HG03432 (cell line): ENCODE measurements around the gene MYH9.

Source experiments
- ATAC-seq: cut with Tn5 transposase; IDR thresholded peaks from one replicate; pipeline ENCODE4 v1.9.1; 2021; ENCODE audit warnings: mild to moderate bottlenecking, moderate library complexity; ENCODE audit not compliant: unreplicated experiment

The MYH9 gene

DNA sequence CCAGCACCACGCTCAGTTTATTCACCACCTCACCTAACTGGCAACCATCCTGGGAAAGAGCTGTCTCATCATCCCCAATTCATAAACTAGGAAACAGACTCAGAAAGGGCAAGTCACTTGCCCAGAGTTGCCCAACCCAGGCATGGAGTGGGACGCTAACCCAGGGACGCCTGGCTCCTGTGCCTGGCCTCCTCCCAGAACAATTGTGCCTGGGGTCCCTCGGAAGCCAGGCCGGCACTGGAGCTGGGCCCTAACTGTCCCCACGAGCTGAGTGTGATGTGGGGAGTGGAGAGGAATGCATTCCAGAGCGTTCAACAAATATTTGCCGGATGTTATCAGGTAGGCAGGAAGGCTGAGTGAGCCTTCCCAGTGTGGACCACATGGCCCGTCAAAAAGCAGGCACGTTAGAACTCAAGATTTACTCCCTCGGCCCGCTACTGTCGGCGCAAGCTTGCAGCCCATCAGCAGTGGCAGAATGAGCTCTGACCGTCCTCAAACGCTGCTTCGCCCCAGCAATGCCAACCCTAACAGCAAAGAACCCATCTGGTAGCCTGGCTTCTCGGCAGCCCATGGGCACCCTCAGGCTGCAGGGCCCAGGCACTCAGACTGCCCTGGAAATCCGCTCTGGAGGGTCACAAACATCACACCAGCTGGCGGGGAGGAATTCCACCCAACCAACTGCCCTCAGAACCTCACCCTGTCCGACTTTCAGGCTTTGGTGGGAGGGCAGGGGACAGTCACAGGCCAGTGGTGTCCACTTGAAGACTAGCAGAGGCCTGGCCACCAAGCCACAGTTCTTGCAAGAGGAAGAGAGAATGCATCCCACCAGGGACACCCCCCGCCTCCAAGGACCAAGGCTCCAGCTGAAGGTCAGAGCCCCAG, 35.6 kb downstream of the MYH9 start:
- ATAC-seq: no peak

DNA sequence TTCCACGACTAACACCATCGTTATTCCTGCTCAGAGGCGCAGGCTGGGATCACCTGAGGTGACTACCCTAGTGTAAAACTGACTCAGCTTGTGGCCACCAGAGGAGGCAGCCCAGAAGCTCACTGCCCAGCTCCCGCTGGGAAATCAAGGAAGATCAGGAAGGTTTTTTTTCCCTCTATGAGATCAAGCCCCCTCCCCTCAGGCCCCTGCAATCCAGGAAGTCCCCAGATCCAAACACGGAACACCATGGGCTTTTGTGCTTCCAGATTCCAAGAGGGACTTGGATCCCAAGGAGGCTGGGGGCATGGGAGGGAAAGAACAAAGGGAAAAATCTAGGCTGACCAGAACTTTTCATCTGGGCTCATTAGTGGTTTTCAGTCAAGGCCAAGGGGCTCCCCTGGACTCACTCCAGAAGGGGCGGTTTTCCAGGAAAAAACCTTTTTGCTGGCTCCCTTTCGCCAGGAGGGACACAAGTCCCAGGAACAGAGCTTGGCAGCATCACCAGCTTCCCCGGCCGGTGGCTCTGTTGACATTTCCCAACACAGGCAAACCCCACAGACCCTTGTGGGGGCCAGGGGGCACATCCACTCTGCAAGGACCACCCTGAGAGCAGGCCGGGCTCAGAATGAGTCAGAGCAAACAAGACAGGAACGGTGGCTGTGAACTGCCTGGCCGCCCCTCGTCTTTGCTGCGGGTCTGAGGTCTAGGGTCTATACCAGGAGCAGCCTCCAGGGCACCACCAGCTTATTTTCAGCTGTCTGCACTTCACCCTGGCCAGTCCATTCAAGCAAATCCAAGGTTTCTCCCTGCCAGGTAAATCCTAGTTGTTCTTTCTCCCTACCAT, 36.8 kb downstream of the MYH9 start:
- no peak for ATAC-seq

DNA sequence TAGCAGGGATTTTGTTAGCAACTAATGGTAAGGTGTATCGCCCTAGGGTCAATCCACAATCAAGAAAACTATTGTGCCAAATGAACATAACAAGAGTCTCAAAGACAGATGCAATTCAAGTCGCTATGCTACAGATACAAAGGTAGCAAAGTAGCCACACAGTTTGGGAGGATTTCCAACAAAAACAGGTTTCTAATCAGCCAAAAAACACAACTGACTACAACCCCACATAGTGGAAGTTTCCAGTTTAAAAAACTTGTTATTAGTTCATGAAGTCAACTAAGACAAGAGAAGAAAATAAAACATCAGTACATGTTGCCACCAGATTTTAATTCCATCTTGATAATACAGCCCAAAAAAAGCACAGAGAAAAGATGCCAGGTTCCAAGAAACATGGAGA, 38.0 kb downstream of the MYH9 start:
- ATAC-seq: no peak

DNA sequence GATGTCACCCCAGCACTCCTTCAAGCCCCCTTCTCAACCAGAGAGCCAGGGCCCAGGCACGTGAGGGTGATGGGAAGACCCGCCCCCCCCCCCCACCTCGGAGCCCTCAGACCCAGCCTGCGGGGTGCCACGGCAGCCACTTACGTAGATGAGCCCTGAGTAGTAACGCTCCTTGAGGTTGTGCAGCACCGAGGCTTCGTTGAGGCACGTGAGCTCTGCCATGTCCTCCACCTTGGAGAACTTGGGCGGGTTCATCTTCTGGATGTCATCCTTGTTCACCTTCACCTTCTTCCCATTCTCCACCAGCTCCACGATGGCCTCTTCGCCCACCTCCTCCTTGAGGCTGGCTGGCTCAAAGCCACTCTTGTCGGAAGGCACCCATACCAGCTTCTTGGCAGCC, 39.0 kb downstream of the MYH9 start:
- no peak for ATAC-seq

DNA sequence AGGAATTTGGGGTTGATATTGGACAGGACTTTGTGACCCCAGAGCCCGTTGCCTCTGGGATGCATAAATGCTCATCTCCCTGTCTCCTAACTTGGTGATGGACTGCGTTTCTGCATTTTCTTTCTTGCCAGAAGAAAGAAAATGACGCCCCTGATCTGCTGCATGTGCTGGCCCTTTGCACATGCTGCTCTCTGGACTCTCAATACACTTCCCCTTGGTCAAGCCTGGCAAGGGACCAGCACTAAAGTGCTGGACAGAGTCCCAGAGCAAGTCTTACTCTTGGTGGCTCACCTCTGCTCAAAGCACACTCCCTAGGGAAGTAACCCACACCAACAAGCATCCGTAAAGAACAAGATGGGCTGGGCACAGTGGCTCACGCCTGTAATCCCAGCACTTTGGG, 40.7 kb downstream of the MYH9 start:
- ATAC-seq: no peak

DNA sequence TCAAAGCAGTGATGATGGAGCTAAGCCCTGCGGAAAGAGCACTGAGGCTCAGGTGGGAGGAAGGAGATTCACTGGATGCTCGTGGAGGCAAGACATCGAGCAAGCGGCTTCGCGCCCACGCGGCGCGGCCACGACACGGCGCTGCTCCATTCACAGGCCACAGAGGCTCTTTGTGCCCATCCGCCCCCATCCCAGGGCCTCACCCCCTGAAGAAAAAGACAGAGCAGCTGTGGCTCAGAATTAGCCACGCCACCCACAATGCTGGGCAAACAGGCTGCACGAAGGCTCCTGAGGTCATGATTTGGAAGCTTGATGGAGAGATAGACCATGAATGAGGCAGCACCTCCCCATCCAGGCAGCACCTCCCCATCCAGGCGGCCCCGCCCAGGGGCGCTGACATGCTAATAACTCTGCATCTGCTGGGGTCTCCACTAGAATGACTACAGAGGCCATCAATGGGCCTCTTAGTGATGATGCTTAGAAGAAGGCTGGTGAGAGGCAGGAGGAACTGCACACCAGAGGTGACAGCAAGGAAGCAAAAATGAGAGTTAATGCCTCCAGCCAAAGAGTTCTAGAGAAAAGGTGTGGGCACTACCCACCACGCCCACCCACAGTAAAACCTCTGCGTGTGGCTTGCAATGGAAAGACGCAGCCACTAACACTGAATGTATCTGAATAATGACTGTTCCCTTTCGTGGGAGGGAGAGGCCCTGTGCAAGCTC, 43.5 kb downstream of the MYH9 start:
- no peak for ATAC-seq

DNA sequence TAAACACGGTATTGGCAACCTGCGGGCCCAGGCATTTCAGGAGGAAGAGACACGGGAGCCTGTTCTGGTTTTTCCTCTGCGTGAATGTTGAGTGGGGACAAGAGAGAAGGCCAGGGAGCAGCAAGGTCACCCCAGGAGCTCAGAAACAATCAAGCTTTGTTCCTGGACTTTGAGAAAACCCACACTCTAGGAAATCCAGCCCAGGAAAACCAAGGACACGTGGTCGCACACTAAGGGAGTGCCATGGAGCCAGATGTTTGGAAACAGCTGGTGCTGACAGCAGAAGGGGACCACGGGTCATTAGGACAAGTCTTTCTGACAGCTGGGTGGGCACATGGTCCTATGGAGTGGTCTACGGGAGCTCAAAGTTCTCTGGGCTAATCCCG, 44.1 kb downstream of the MYH9 start:
- ATAC-seq: no peak

DNA sequence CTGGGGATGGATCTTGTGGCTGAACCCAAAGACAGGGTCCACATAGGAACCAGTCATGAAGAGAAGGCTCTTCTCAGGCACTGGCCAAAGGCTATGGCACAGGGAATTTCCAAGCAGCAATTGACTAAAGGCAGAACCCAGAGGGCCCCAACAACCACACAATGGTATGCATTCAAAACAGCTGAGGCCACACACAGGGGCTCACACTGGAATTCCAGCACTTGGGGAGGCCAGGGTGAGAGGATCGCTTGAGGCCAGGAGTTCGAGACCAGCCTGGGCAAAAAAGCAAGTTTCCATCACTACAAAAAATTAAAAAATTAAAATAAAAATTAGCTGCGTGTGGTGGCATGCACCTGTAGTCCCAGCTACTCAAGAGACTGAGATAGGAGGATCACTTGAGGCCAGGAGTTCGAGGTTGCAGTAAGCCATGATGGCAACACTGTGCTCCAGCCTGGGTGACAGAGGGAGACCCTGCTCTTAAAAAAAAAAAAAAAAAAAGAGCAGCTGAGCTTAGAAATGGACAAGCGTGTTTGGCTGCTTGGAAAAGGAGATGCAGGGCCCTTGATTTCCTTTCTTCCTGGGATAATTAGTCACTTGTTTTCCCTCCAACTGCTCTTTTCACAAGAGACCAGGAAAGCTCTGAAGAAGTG, 44.6 kb downstream of the MYH9 start:
- no peak for ATAC-seq

DNA sequence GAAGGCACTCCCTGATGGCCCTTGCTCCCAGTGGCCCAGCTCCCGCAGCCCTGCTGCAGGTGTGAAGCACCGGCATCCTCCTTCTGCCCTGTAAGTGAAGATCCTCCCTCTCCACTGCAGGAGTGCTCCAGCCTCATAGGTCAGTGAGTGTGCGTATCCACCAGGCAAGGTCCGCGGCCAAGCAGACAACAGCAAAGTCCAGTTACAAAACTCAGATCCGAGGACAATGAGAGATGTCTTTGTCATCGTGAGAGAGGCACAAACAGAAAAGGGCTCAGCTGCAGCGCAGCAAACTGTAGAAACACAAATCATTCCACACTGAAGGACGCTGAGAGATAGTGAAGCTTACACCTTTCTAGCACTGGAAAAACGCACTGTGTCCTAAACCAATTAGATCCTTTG, 46.1 kb downstream of the MYH9 start:
- no peak for ATAC-seq

DNA sequence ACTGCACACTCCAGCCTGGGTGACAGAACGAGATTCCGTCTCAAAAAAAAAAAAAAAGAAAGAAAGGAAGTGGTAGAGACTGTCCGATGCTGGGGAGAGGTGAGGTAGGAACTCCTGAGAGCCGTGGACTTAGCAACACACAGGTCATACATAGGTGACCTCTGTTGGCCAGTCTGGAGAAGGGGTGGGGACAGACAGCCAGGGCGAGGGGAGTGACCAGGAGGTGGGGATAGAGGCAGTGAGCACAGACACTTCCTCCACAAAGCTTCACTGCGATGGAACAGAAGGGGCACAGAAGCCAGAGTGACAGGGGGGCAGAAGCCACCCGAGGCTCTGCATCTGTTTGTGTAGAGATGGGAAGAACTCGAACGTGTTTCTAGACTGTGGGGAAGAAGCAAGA, 47.1 kb downstream of the MYH9 start:
- ATAC-seq: no peak

DNA sequence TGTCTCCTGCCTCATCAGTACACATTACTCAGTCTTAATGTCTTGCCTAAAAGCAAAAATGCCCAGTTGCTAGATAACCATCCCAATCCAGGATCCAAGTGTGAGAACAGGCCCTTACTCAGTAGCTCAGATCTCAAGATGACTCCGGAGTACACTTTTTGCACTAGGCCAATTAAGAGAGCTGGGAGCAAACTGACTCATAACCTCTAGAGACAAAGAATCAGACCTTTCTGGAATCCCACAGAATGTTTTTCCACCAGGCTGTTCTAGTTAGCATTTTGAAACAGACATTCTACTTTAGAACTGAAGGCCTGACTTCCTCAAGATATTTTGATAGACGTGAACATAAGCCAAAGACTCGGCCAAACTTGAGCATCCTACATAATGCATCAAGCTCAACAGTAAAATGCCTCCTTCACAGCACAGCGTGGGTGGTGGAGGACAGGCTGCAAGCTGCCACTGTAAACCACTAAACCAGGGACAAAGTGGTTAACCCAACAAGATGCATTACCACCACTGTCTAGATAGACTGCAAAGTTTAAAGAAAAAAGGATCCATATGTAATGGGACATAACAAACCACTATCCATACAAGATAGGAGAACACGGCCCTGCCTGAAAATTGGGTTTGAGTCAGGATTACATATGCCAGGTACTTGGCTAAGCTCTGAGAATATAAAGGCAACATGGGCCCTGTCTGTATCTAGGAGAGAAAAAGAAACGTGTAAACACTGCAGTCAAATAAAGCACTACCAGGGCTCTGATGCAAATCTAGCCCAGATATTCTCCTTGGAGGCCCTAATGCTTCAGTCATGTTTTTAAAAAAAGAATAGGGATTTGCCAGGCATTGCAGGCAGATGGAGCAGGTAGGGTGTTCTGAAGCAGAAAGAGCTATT, 48.3 kb downstream of the MYH9 start:
- no peak for ATAC-seq

DNA sequence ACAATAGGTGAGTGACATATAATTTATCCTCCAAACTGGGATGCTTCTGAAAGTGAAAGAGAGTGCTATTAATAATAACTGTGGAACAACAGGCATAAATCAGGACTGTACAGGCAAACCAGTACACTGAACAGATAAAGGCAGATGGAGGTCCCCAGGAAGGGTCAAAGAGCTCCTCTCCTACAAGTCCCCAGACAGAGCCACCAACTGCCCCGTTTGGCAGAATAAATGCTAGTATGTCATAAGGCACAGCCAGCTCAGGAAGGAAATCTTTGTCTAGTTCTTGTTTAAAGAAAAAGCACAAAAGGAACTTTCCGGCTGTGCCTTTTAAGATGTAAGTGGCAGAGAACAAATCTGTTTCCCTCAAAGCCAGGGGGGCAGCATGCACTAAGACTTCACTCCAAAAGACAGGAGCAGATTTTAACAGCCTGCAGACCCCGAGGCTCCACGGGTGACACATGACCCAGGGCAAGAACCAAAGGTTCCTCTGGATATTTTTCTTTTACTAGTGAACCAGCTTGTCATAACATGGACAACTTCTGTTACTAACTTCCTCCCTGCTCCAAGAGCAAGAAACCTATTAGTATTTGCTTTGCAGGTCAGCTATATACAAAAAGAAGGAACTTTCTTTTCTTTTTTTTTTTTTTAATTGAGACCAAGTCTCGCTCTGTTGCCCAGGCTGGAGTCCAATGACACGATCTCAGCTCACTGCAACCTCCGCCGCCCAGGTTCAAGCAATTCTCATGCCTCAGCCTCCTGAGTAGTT, 50.2 kb downstream of the MYH9 start:
- no peak for ATAC-seq

DNA sequence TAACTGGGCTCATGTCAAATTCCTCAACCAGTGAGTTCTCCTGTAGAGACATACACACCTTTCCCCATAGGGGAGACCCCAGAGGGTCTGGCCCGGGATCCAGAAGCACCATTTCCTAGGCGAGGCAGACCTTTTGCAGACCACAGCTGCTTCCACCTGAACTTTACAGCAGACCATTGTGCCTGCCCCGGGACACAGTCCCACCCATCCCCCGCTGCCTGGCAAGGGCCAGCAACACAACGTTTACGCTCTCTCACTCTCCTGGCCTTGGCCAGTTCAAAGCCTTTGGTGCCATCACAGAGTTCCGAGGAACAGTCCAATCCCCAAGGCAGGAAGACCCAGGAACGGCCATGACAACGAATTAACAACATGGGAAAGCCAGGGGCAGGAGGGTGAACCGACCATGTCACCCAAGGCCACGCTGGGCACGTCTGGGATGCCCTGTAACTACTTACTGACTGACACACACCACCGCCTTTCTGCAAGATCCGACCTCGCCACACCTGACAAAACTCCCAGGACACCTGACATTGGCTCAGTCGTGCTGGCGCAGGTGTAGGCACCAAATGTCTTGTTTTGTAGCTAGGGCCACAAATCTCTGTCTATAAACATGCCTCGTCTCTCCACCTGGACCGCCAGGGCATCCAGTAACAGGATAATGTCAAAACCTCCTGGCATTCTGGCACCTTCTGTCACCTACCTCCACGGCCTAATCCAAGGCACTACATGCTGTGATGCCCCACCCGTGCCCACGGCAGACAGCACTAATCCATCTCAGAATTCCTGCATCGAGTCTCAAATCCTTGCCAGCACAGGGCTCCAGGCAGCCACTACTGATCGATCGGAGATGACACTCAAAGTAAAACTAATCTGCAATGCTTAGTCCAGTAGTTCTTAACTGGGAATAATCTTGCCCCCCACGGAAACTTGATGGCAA, 51.3 kb downstream of the MYH9 start:
- no peak for ATAC-seq

DNA sequence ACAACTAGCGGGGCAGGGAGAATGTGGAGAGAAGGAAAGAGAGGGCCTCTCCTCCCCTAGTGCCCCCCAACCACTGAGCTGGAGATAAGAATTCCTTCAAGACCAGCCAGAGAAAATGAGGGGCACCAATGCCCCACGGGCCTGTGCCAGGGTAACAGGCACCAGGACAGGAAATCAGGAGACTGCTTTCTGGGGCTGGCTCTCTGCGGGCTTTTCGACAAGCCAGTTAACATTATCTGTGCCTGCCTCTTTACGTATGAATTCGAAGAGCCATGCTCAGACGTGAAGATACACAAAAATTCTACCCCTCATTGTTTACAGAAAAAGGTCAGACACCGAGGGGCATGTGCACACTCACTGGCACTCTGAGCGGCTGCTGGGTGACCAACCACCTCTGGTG, 52.1 kb downstream of the MYH9 start:
- no peak for ATAC-seq

DNA sequence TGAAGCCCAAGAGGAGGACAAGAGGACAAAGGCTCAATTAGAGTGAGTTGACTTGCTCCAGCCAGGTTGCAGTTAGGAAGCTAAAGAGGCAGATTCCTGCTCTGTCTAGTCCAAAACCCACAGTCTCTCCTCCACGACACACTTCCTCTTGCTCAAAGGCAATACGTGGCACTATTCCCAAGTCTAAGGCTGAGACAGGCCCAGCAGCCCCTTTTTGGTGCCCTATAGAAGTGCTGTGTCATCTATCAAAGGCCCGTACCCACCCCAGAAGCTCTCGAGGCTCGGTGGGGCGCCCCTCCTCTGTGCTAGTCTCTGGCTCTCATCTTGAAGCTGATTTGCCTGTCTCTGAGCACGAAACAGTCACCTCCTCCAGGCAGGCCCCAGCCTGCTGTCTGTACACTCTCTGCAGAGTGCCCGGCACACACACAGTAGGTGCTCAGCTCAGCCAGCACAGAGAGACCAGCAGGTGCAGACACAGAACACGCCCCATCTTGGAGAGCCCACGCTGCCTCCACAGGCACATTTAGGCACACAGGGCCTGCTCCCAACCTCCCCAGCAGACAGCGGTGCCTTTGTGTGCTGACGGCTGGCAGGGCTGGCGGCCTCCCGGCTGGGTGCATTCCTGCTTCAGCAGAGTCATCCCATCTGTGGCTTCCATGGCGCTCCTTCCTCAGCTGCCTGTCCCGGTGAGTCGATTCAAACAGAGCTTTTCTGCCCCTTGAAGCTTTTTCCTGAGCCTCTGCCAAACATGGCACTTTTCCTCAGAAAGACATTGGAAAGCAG, 52.8 kb downstream of the MYH9 start:
- no peak for ATAC-seq

DNA sequence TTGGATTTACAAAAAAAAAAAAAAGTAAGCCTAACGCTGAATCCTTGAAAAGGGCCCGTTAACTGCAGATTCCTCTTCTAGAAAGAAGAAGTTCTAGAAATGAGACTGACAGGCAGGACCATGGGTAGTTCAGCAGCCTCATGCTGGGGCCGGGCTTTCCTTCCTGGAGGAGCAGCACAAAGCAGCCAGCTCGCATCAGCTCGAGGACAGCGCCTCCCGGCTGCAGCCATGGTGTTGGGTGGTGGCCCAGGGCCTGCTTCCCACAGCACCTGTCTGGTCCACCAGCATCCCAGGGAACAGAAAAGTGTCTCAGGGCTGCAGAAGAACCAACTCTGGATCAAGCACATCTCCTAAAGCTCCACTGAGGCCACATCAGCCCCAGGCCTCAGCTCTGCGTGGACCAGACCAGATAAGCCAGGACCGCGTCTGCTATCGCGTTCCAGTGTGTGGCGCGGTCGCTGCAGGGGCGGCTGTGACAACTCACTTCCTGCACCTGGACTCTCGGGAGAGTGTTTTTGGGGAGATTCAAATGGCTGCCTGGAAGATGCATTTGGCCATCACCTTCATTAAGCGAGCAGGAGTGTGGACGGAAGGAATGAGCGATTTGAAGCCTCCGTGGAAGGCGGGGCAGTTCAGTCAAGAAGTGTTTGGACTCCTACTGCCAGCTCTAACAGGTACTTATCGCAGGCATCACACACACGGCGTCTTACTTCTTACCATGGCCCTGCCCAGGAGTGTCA, 53.5 kb downstream of the MYH9 start:
- no peak for ATAC-seq

DNA sequence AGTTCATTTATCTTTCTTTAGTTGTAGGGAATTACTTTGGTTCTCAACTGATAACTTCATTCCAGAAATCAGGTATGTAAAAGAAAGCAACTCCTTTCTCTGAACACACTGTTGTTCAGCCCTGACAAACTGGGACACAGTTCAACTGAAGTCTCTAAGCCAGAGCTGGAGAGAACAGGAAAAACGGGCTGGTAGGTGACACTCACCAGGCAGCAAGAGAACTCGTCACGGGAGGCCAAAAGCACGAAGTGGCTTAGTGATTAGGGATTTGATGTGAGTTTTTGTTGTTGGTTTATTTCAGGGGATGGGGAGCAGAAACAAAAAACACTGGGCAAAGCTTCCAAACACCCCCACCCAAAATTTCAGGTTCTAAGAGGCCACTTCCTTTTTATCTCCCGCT, 54.1 kb downstream of the MYH9 start:
- ATAC-seq: no peak
